Measurements from ENCODE around the gene KDM4C. TPM values are rescaled to one million over a fixed set of nuclear protein-coding genes. Genes with fewer than 3 reads are reported as not detected.

The KDM4C gene
- total and polyA plus RNA-seq, 2 of the 8 experiments (the other 6 are each of a cell fraction or from before 2014, with no cell fraction given) = 13.0 to 26.1 TPM

DNA sequence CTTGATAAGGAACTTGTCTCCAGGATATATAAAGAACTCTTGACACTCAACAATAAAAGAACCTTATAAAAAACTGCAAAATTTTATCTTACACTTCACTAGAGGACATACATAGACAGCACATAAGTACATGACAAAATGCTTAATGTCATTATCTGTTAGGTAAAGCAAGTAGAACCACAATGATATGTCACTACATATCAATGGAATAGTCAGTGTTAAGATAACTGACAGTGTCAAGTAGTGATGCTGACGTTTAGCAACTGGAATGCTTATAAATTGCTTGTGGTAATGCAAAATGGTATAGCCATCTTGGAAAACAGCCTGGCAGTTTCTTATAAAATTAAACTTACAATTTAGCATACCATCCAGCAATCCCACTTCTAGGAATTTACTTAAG lies 314.1 kb downstream of the KDM4C start:
- DNase-seq (ENCODE audit: low read depth in 1 of 2, low spot score in 2 of 2) = no peak

More for the DNA sequence above, 314.1 kb downstream of the KDM4C start:
- Histone ChIP-seq H3K27me3 (replicated peaks in 1 of 4; ENCODE audit: control insufficient read depth in 3 of 4, extremely low read depth in 1 of 4, insufficient read depth in 3 of 4, low read length in 3 of 4) (no peaks in the 10 kb centered on the region), H3K14ac (ENCODE audit: insufficient read length) (no peak overlapping the region), H3K36me3 (ENCODE audit: control insufficient read depth in 2 of 4, insufficient read depth in 4 of 4, low read length in 3 of 4) (no peaks in the 10 kb centered on the region; a peak in 1 of 8 replicates), H3K18ac (ENCODE audit: extremely low read depth, low read length) (no peak overlapping the region), H2BK20ac (ENCODE audit: low read length) (no peak overlapping the region), H3K4ac (replicated peaks; ENCODE audit: insufficient read length, low read depth, low read length) (no peak overlapping the region), H2AK5ac (ENCODE audit: low read depth, low read length) (no peak overlapping the region), H3K23me2 (ENCODE audit: low read depth, low read length) (no peaks in the 10 kb centered on the region), H3K9ac (replicated peaks in 1 of 4; ENCODE audit: extremely low read depth in 1 of 4, low read depth in 3 of 4, low read length in 3 of 4) (no peak overlapping the region), H2BK120ac (replicated peaks; ENCODE audit: low read depth, low read length) (no peak overlapping the region), H3K4me1 (replicated peaks in 1 of 4; ENCODE audit: control insufficient read depth in 3 of 4, insufficient read depth in 4 of 4, low read length in 3 of 4) (no peaks in the 10 kb centered on the region), H3K23ac (ENCODE audit: insufficient read length) (no peak overlapping the region), H3K4me3 (ENCODE audit: extremely low read depth in 1 of 4, insufficient read depth in 2 of 4, low read depth in 3 of 4, low read length in 4 of 4) (no peak overlapping the region), H3K79me2 (ENCODE audit: control insufficient read depth in 1 of 2, insufficient read depth in 2 of 2, low read length in 2 of 2) (no peaks in the 10 kb centered on the region), H4K20me1 (replicated peaks in 1 of 2; ENCODE audit: control insufficient read depth in 1 of 2, insufficient read depth in 2 of 2, low read length in 2 of 2) (peaks cover 0 to 5% of the 10 kb centered on the region in 2 experiments), H2BK15ac (ENCODE audit: low read length) (no peak overlapping the region), H3K4me2 (ENCODE audit: insufficient read depth in 1 of 2, low read depth in 2 of 2, low read length in 2 of 2) (no peak overlapping the region), H2AFZ (ENCODE audit: low read length) (no peak overlapping the region), H4K8ac (ENCODE audit: extremely low read depth, insufficient read depth, low read length) (no peak overlapping the region), H3K9me3 (ENCODE audit: insufficient read depth in 2 of 2, low read depth in 1 of 2, low read length in 1 of 2) (no peaks in the 10 kb centered on the region), H2BK5ac (ENCODE audit: low read depth, low read length) (no peak overlapping the region), H3K56ac (replicated peaks; ENCODE audit: insufficient read length, low read depth, low read length) (no peak overlapping the region), H4K91ac (replicated peaks; ENCODE audit: insufficient read length, low read length) (no peak overlapping the region), H3K79me1 (ENCODE audit: low read depth, low read length) (no peaks in the 10 kb centered on the region), H3K27ac (ENCODE audit: low read depth, low read length) (no peak overlapping the region), H2BK12ac (ENCODE audit: low read depth, low read length) (no peak overlapping the region), H4K5ac (ENCODE audit: insufficient read length, low read depth, low read length) (no peak overlapping the region)
- WGBS, 2 experiments (ENCODE audit: extremely low coverage in 1 of 2, insufficient coverage in 1 of 2, insufficient read length in 1 of 2, insufficient replicate concordance in 2 of 2, low coverage in 1 of 2, low lambda C conversion rate in 2 of 2, missing lambda C conversion rate in 1 of 2) = 95% methylated on average over 1 of the region's 1 CpG; no CpG with 5 or more reads in 1 of the 2 experiments
- CTCF ChIA-PET (ENCODE audit: partially characterized antibody) = no interaction called here
- TF ChIP-seq NRF1 (IDR thresholded peaks at IDR 0.05; ENCODE audit: low read depth, low read length) (no peak), HDAC2 (IDR thresholded peaks at IDR 0.05; ENCODE audit: borderline replicate concordance in 1 of 2, low read depth in 2 of 2, low read length in 2 of 2) (no peak), KDM5A (IDR thresholded peaks at IDR 0.05; ENCODE audit: low read length) (no peak), ASH2L (IDR thresholded peaks at IDR 0.05; ENCODE audit: low read length) (no peak), SP1 (IDR thresholded peaks at IDR 0.05; ENCODE audit: low read depth, low read length) (no peak), KDM4A (IDR thresholded peaks at IDR 0.05; ENCODE audit: low read depth, low read length, severe bottlenecking) (no peak), RBBP5 (IDR thresholded peaks at IDR 0.05; ENCODE audit: borderline replicate concordance, low read depth, low read length) (no peak)
- FAIRE-seq = no peak
- POLR2A ChIA-PET (ENCODE audit: partially characterized antibody) = no interaction called here

Data from H1 (cell line).